CD4-positive, alpha-beta T cell (primary cell): ENCODE data around the gene KMT5C. TPM values are rescaled to one million over a fixed set of nuclear protein-coding genes. Genes with fewer than 3 reads are reported as not detected.

Experiments
- ATAC-seq: fragments of 200-7000 bp; cut with Tn5 transposase; one replicate; pipeline ENCODE4 v1.10.0; 2022; ENCODE audit warnings: mild to moderate bottlenecking; ENCODE audit not compliant: poor library complexity
- CTCF ChIA-PET: fragments of 350-600 bp; sonication (Branson Sonifier 250); formaldehyde crosslinking; loops from one replicate; lab custom pipeline; 2021; ENCODE audit warnings: antibody characterized with exemption, inconsistent platforms; lab: Charles Lee
- POLR2A ChIA-PET: fragments of 350-600 bp; sonication (Branson Sonifier 250); formaldehyde crosslinking; loops from one replicate; lab custom pipeline; 2021; ENCODE audit warnings: antibody characterized with exemption, inconsistent platforms; lab: Charles Lee
- DNase-seq, 14 experiments: peaks; one replicate each; pipeline ENCODE4 v3.0.0-alpha.2; 2013 to 2020; ENCODE audit warnings: mixed read lengths in 2 of 14
- H3K27ac ChIP-seq, 2 donors: one replicate each; pipeline versions ENCODE4 v1.5.1 to v1.7.0; 2013; ENCODE audit warnings: low read length in 2 of 2, low read depth in 1 of 2, mild to moderate bottlenecking in 1 of 2
- H3K27me3 ChIP-seq, 2 experiments: 1 replicate in 1 of 2; 2 replicates in 1 of 2; pipeline versions ENCODE4 v1.6.1 to v1.7.0; 2013; ENCODE audit warnings: low read length in 2 of 2, control low read depth in 1 of 2, mild to moderate bottlenecking in 1 of 2, moderate library complexity in 1 of 2; ENCODE audit not compliant: insufficient read depth in 2 of 2, control insufficient read depth in 1 of 2
- H3K36me3 ChIP-seq: one replicate; pipeline ENCODE4 v1.6.1; 2013; ENCODE audit warnings: low read length, control low read depth; ENCODE audit not compliant: insufficient read depth
- H3K4me1 ChIP-seq: one replicate; pipeline ENCODE4 v1.6.1; 2013; ENCODE audit warnings: low read length, control low read depth; ENCODE audit not compliant: insufficient read depth
- H3K4me3 ChIP-seq: one replicate; pipeline ENCODE4 v1.5.1; 2013; ENCODE audit warnings: mild to moderate bottlenecking, low read length, moderate library complexity
- H3K9me3 ChIP-seq, 2 experiments: 1 replicate in 1 of 2; 2 replicates in 1 of 2; pipeline versions ENCODE4 v1.6.1 to v1.7.0; 2013; ENCODE audit warnings: low read length in 2 of 2, mild to moderate bottlenecking in 2 of 2, control low read depth in 1 of 2, moderate library complexity in 1 of 2; ENCODE audit not compliant: control insufficient read depth in 1 of 2, insufficient read depth in 1 of 2
- H3K27ac Mint-ChIP-seq: one replicate; pipeline ENCODE4 v1.8.0; 2020; ENCODE audit warnings: mixed read lengths
- H3K27me3 Mint-ChIP-seq: one replicate; pipeline ENCODE4 v1.8.0; 2021; ENCODE audit warnings: mixed read lengths
- H3K36me3 Mint-ChIP-seq: one replicate; pipeline ENCODE4 v1.8.0; 2021; ENCODE audit warnings: low read depth, mixed read lengths
- H3K4me1 Mint-ChIP-seq: one replicate; pipeline ENCODE4 v1.8.0; 2021; ENCODE audit warnings: low read depth, mixed read lengths
- H3K4me3 Mint-ChIP-seq: one replicate; pipeline ENCODE4 v1.8.0; 2020; ENCODE audit warnings: mild to moderate bottlenecking, mixed read lengths
- H3K9me3 Mint-ChIP-seq: one replicate; pipeline ENCODE4 v1.8.0; 2020; ENCODE audit warnings: mixed read lengths
- CTCF ChIP-seq: fragments of 200-600 bp; IDR thresholded peaks from one replicate; pipeline ENCODE4 v1.8.0; 2022; ENCODE audit warnings: antibody characterized with exemption, mild to moderate bottlenecking
- intact Hi-C, 2 experiments: fragments of 100-400 bp; cut with DNase I in 1 of 2; cut with micrococcal nuclease in 1 of 2; formaldehyde crosslinking; loops; one replicate each; pipeline versions ENCODE4 v1.15.1 to v1.9.0; 2023 to 2025; cut with DNase I, micrococcal nuclease
- total RNA-seq, 174 experiments: library from RNA in 2 of 174; stranded (reverse) in 2 of 174; gene quantifications; one replicate each; pipeline ENCODE4 v1.2.3 and lab custom pipeline; 2021 to 2026

KMT5C gene
- total RNA-seq, 2 experiments from 2014 or later = 113 to 115 TPM

- no peak overlapping the region for H3K27ac ChIP-seq
- POLR2A ChIA-PET = interaction anchor here (1.2 to 1.9 kb wide), 2 partner anchors 21 to 38 kb away, joined by 5 to 7 read pairs; partner anchors contain the start of genes HSPBP1 and KMT5C
These were observed 38.7 kb upstream of the KMT5C start for GRCh38 chr19:55300886-55301458.

DNA sequence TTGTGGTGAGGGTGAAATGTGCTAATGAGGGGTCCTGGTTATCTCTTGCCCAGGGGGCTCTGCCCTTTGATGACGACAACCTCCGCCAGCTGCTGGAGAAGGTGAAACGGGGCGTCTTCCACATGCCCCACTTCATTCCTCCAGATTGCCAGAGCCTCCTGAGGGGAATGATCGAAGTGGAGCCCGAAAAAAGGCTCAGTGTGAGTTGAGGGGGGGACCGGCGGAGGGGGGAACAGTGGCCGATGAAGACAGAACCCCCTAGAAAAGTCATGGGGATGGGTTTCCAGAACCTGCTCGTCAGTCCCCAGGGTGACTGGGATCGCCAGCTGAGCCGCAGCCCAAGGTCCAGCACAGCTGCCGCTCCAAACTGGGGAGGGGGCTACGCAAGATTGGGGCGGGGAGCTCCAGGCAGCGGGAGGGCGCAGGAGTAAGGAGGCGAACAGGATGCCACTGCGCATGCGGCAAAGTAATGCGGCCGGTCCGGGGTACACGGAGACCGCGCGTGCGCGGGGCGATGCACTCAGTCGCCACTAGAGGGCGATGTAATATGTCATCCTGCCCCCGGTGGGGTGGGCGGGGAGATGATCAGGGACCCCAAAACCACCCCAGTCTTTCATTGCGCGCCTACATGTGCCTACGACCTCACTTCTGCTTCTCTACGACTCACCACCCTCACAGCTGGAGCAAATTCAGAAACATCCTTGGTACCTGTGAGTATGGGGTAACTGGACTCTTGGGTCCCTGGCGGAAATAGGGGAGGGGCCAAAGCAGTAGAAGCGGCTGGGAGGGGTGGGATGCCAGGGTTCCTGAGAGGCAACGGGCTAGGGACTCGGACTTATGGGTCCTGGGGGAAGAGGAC is 38.0 kb upstream of the KMT5C start:
- Histone ChIP-seq H3K36me3 (no peaks in the 10 kb centered on the region), H3K27ac (no peak overlapping the region), H3K27me3 (no peaks in the 10 kb centered on the region), H3K9me3 (no peaks in the 10 kb centered on the region), H3K4me3 (peak overlapping the region; percentile 37), H3K4me1 (peaks cover 21% of the 10 kb centered on the region)
- Mint-ChIP-seq H3K4me1 (peaks cover 14% of the 10 kb centered on the region), H3K36me3 (no peaks in the 10 kb centered on the region), H3K9me3 (no peaks in the 10 kb centered on the region), H3K27me3 (no peaks in the 10 kb centered on the region), H3K4me3 (peak overlapping the region; percentile 88), H3K27ac (peak overlapping the region; percentile 61)
- ChIA-PET CTCF (interaction anchor here (0.6 to 3.0 kb wide), 14 partner anchors 10 to 1965 kb away, joined by 3 to 31 read pairs (median 5); partner anchors contain the start of genes HSPBP1, KMT5C, PPP6R1 and TMEM238), POLR2A (interaction anchor here (0.6 to 1.9 kb wide), 4 partner anchors 21 to 142 kb away, joined by 3 to 7 read pairs (median 4); partner anchors contain the start of genes HSPBP1 and KMT5C)
- intact Hi-C loops = loop anchor here (1.0 to 10.0 kb wide), 9 partner anchors 36 to 203 kb away; partner anchors contain the start of gene TMEM238 (in 1 of the 2)
- ATAC-seq (peak; percentile 89), DNase-seq (peak; percentile 87 to 98 (median 94))
- peak; percentile 95 for TF ChIP-seq CTCF

More at GRCh38 chr19:55300886-55301458, 38.7 kb upstream of the KMT5C start:
- Histone ChIP-seq H3K36me3 (no peaks in the 10 kb centered on the region), H3K4me1 (peaks cover 20% of the 10 kb centered on the region), H3K9me3 (no peaks in the 10 kb centered on the region), H3K27me3 (no peaks in the 10 kb centered on the region), H3K4me3 (no peak overlapping the region)
- no peak overlapping the region for H3K27ac Mint-ChIP-seq
- H3K27me3 Mint-ChIP-seq = no peaks in the 10 kb centered on the region
- ATAC-seq = no peak
- no peaks in the 10 kb centered on the region for H3K9me3 Mint-ChIP-seq
- no peak for DNase-seq
- intact Hi-C loops = loop anchor here (1.0 to 10.0 kb wide), 6 partner anchors 83 to 204 kb away; partner anchors contain the start of gene TMEM238 (in 1 of the 2)
- no peak for TF ChIP-seq CTCF
- no peak overlapping the region for H3K4me3 Mint-ChIP-seq
- CTCF ChIA-PET = interaction anchor here (0.6 to 3.0 kb wide), 11 partner anchors 9 to 1964 kb away, joined by 3 to 31 read pairs (median 8); partner anchors contain the start of genes HSPBP1, KMT5C, PPP6R1 and TMEM238
- H3K36me3 Mint-ChIP-seq = no peaks in the 10 kb centered on the region
- peaks cover 14% of the 10 kb centered on the region for H3K4me1 Mint-ChIP-seq

DNA sequence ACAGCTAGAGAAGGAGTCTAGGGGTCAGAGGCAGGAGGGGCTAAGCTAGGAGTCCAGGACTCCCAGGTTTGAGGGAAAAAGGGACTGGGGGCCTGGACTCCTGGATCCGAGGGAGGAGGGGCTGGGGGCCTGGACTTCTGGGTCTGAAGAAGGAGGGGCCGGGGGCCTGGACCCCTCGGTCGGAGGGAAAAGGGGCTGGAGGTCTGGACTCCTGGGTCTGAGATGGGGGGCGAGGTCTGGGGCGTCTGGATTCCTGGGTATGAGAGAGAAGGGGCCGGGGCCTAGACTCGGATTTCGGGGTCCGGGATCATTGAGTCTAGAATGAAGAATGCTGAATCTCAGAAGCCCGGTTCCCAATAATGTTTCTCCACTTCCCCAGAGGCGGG is 37.4 kb upstream of the KMT5C start:
- TF ChIP-seq CTCF = no peak
- intact Hi-C loops = loop anchor here (1.0 to 10.0 kb wide), 6 partner anchors 35 to 202 kb away; no protein-coding TSS in a partner anchor
- no peaks in the 10 kb centered on the region for H3K27me3 ChIP-seq
- no peak for ATAC-seq
- Mint-ChIP-seq H3K4me3 (peak overlapping the region; percentile 88), H3K27me3 (no peaks in the 10 kb centered on the region), H3K36me3 (no peaks in the 10 kb centered on the region), H3K4me1 (peaks cover 14% of the 10 kb centered on the region), H3K9me3 (no peaks in the 10 kb centered on the region), H3K27ac (peak overlapping the region; percentile 61)
- no peak overlapping the region for H3K27ac ChIP-seq
- ChIA-PET POLR2A (interaction anchor here (1.2 to 1.9 kb wide), 2 partner anchors 37 to 81 kb away, joined by 3 to 7 read pairs; partner anchors contain the start of gene KMT5C), CTCF (interaction anchor here (0.6 to 3.0 kb wide), 10 partner anchors 19 to 202 kb away, joined by 3 to 31 read pairs (median 5); partner anchors contain the start of genes HSPBP1, KMT5C, PPP6R1 and TMEM238)
- H3K36me3 ChIP-seq = no peaks in the 10 kb centered on the region
- H3K9me3 ChIP-seq = no peaks in the 10 kb centered on the region
- DNase-seq = no peak
- H3K4me3 ChIP-seq = peak overlapping the region; percentile 37
- peaks cover 21% of the 10 kb centered on the region for H3K4me1 ChIP-seq
